Left hindlimb (tissue), 1 donor: ENCODE data around the gene PPP1R10.

Experiments used
- DNase-seq: peaks from one replicate; pipeline ENCODE4 v3.0.0-alpha.2; 2018

PPP1R10 gene

GRCh38 chr6:30618270-30618797 is 1.3 kb upstream of the PPP1R10 start:
- DNase-seq = no peak

- DNase-seq = peak; percentile 98
These were observed 674 bp upstream of the PPP1R10 start, which contains the start of gene MRPS18B for GRCh38 chr6:30617565-30618269. MRPS18B (plus strand) TSS chr6:30617840; CDS start chr6:30617866, 26 bp downstream.

- DNase-seq = peak; percentile 61
These were observed 859 bp downstream of the PPP1R10 start for GRCh38 chr6:30615958-30616810.

DNA sequence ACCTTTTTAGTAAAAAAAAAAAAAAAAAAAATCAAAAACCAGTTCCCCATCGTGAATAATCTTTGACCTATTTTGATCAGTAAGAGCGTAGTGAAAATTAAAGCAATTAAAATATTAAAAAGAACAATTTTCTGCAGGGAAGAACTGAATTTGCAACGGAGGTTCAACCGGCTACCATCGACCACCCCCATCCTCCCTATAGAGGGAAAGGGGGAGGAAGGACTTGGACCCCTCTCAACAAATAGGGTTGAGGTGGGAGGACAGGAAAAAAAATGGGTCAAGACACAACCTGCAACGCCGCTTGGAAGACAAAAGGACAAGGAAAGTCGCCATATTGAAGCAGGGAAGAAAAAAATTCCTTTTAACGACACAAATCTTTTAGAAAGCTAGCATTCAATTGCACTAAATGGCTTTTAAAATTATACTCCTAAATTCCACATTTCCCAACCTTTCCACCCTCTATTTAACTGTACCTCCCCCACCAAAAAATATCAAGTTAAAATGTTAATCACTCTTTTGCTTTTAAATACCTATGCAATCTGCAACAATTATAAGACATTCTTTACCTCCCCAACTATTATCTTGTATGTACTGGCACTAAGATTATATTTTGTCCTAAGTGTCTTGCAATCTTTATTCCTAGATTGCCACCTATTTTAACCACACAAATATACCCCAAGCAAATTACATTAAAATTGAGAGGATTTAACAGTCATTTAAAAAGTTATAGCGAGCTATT is 1.7 kb downstream of the PPP1R10 start:
- peak; percentile 84 for DNase-seq

- DNase-seq = peak; percentile 93
These were observed 2.2 kb downstream of the PPP1R10 start for GRCh38 chr6:30614843-30615218.

GRCh38 chr6:30614044-30614842 is 2.8 kb downstream of the PPP1R10 start:
- no peak for DNase-seq

DNA sequence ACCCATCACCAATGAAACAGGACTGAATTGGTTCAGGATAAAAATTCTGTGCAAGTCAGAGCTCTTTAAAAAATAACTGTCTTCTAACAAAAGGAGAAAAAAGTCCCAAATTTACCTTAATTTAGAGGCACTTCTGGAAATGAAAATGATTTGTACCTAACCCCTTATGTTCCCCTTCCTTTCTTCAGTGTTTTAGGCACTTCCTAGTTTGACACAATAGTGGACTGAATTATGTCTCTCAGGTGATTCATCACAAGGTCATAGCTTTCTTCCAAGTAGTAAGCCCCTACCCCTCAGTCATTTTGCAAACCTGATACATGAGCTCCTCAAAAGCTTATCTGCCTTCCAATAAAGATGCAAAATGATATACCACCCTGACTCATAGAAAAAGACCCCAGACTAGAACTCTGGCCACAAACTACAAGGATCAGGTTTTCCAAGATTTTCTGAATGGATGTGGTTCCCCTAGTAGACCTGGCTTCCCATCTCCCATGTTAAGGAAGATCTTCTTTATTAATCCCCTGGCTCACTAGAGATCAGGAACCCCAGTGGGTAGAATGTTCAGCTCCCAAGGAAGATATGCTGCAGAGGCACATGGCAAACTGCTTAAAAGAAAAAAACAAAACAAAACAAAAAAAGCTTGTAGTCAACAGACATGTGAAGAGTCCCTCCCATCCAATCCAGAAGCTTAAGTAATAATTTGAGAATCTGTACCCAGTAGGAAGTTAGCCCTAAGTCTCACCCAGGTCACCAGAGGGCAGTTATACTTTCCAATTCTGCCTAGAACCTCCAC is 3.6 kb downstream of the PPP1R10 start:
- DNase-seq = no peak

DNA sequence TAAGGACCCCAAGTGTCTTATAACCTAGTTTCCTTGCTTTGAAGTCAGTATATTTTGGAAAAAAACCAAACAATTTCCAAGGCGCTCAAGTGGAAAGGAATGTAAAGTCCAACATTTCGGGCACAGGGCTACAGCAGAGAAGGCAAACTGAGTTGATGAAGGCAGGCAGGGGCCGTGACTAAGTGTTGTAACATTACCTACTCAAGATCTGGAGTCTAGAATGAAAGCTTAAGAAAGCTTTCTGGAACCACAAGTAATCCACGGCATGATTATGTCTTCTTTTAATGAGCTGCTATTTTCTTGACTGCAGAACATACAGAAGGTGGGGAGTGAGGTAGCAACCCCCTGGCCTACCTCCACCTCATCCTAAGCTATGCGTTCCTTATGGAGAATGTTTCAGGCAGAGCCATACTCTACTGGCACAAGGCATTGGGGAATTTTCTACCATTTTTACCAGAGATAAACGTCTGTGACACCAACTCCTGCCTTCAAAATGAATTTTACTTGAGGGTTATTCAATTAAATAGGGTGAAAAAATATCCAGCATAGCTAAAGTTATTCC is 4.3 kb downstream of the PPP1R10 start:
- DNase-seq = no peak

DNA sequence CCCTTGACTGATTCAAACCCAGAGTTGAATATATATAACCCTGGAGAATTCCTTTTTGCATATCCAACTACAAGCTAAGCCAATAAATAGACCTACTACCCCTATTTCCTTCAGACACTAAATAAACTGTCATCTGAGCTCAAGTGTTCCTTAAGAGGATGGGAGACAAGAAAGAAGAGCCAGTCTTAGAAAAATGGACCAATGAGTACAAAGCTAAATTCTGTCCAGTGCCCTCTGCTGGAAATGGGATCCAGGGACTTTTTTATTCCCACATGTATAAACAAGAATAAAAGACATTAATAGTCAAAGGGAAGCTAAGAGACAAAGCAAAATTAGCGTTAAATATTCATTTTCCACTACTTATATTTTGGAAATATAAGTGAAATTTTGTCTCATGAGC is 4.8 kb downstream of the PPP1R10 start:
- no peak for DNase-seq

- no peak for DNase-seq
These were observed 5.2 kb downstream of the PPP1R10 start for GRCh38 chr6:30611856-30612194.

DNA sequence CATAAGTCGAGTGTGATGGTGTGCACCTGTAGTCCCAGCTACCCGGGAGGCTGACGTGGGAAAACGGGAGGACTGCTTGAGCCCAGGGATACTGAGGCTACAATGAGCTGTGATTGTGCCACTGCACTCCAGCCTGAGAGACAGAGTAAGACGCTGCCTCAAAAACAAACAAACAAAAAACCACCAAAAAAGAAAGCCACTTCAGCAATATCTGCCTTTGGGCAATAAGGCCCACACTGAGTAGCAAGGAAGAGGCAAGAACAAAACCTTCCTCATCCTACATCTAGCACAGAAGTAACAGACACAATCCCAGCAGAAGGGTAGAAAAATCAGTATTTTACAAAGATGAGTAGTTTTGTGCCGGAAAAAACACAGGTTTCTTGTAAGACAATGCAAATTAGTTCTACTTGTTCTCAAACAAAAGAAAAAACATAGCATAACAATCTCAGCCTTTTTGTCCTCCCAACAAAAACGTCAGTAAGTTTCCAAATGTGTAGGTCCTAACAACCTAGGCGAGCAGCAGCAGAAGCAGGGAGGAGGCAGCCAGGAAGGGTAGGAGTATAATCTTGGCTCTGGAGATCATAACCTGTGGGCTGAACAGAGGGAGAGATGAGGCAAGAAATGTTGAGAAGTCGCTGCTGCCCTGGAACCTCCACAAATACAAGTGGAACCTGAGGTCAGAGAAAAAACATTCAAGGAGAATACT is 5.7 kb downstream of the PPP1R10 start:
- DNase-seq = no peak

DNA sequence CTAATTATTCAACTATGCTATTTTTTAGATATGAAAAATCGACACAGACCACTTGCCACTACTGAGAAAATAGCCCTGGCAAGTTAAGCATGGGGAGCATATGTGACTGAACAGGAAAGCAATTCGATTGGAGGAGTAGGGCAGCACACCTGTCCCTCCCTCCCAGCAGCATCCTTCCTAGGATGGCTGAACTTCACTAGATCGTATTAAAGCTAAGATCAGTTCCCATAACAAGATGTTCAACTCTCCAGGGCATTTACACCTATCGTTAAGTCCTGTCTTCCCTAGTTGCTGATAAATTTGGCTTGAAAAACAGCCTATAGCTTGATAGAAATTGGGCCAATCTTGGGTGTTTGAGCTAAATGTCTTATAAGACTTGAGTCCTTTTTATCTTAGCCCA is 7.0 kb downstream of the PPP1R10 start:
- DNase-seq = no peak

DNA sequence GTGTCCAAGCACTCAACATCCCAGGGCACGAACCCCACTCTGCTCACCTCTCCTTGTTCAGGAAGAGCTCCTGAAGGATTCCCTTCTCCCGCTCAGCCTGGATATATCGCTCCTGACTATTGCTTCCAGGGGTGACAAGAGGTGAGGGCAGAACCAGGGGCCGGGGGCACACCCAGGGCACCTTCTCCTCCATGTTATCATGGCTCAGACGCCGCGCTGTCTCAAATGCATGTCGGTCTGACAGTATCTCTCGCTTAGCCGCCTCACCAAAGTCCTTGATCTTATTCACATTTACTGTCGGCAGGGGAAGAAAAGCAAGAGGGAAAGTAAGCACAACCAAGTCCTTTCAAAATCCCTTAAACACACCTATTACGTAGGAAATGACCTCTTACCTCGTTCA is 13.1 kb downstream of the PPP1R10 start:
- DNase-seq = no peak

DNA sequence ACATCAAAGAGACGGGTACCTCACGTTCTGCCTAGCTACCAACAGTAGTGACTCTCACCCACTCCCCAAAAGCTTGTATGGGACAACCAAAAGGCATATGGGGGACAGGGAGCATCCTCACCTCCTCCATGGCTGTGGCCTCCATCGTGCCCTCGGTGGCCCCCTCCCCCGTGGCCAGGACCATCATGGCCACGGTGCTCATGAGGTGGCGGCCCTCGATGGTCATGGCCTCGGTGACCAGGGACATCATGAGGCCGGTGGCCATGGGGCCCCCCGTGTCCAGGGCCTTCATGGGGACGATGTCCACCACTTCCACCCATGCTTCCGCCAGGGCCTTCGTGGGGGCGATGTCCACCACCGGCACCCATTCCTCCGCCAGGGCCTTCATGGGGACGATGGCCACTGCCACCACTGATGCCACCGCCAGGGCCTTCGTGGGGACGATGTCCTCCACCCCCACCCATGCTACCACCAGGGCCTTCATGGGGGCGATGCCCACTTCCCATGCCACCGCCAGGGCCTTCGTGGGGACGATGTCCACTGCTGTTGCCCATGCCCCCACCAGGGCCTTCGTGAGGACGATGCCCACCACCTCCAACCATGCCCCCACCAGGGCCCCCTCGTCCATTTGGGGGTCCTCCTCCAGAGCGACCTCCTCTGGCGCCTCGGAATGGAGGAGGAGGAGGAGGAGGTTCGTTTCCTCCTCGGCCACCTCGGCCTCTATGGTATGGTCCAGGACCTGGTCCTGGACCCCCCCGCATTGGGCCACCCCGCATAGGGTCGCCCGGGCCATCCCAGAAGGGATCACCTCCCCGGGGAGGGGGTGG is 15.0 kb downstream of the PPP1R10 start:
- DNase-seq = no peak

DNA sequence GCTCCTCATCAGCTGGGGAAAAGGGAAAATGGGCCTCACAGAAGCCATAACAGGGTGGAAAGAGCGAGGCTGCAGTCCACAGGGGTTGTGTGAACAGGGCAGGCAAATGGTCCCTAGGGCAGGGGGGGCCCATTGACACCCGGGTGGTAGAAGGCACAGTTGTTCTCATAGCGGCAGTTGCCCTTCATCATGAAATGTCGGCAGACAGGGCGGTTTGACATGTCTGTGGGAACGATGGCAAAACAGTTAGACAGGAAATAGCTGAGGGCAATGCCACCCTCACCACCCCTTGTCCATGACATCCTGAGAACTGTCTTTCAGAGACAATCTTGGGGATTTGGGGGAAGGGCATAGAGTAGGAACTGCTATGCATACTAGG is 15.6 kb downstream of the PPP1R10 start:
- no peak for DNase-seq

GRCh38 chr6:30600451-30600961 is 16.5 kb downstream of the PPP1R10 start:
- DNase-seq = no peak

- DNase-seq = no peak
These were observed 17.3 kb downstream of the PPP1R10 start for GRCh38 chr6:30599625-30600324.

- no peak for DNase-seq
These were observed 18.0 kb downstream of the PPP1R10 start for GRCh38 chr6:30598912-30599624.
